Smooth muscle cell (in vitro differentiated cells): ENCODE results near the gene TSPAN31. TPM values are rescaled to one million over a fixed set of nuclear protein-coding genes. Genes with fewer than 3 reads are reported as not detected.
"Not testable (repeated sequence)": the region's sequence is repeated elsewhere in the genome, so short reads cannot be mapped to it uniquely, and the experiment has no call there.

Source experiments
- DNase-seq: peaks from one replicate; lab custom pipeline; 2025; ENCODE audit not compliant: unreplicated experiment; lab: John Stamatoyannopoulos, UW
- H2AFZ ChIP-seq: fragments of 200-600 bp; sonication (generic); 2 replicates; pipeline ENCODE4 v1.6.0; 2016; ENCODE audit warnings: antibody characterized with exemption, low read depth, mild to moderate bottlenecking
- H3F3A ChIP-seq: fragments of 200-600 bp; sonication (generic); 2 replicates; pipeline ENCODE4 v1.6.0; 2017; ENCODE audit warnings: antibody characterized with exemption, low read depth
- H3K27ac ChIP-seq: fragments of 200-600 bp; sonication (generic); 2 replicates; pipeline ENCODE4 v1.5.1; 2016; ENCODE audit warnings: low read depth, mild to moderate bottlenecking
- H3K27me3 ChIP-seq: fragments of 200-600 bp; sonication (generic); 2 replicates; pipeline ENCODE4 v1.6.1; 2016; ENCODE audit warnings: low read depth, mild to moderate bottlenecking
- H3K36me3 ChIP-seq: fragments of 200-600 bp; sonication (generic); 2 replicates; pipeline ENCODE4 v1.5.1; 2016; ENCODE audit warnings: low read depth
- H3K4me1 ChIP-seq: fragments of 200-600 bp; sonication (generic); 2 replicates; pipeline ENCODE4 v1.5.1; 2016; ENCODE audit warnings: low read depth
- H3K4me2 ChIP-seq: fragments of 200-600 bp; sonication (generic); 2 replicates; pipeline ENCODE4 v1.6.0; 2016; ENCODE audit warnings: mild to moderate bottlenecking
- H3K4me3 ChIP-seq: fragments of 200-600 bp; sonication (generic); 2 replicates; pipeline ENCODE4 v1.5.1; 2016; ENCODE audit warnings: mild to moderate bottlenecking
- H3K79me2 ChIP-seq: fragments of 200-600 bp; sonication (generic); 2 replicates; pipeline ENCODE4 v1.6.0; 2016; ENCODE audit warnings: low read depth, mild to moderate bottlenecking
- H3K9ac ChIP-seq: fragments of 200-600 bp; sonication (generic); 2 replicates; pipeline ENCODE4 v1.6.0; 2016; ENCODE audit warnings: low read depth
- H3K9me3 ChIP-seq: fragments of 200-600 bp; sonication (generic); replicated peaks from 2 replicates; pipeline ENCODE4 v1.5.1; 2016; ENCODE audit warnings: low read depth
- H4K20me1 ChIP-seq: fragments of 200-600 bp; sonication (generic); 2 replicates; pipeline ENCODE4 v1.6.0; 2016; ENCODE audit warnings: low read depth
- WGBS: methylation state at CpG from one replicate; pipeline ENCODE4 v1.1.7; 2016; ENCODE audit warnings: low lambda C conversion rate; 5-methylcytosine and 5-hydroxymethylcytosine counted together
- polyA plus RNA-seq: library from polyadenylated mRNA; unstranded; fragments of >200 nt; fragmentation: Nextera tagmentation; extraction: Ambion mirVana; gene quantifications from 2 replicates; pipeline ENCODE4 v1.2.1, GENCODE V29; 2016
- total RNA-seq: library from RNA; depleted of rRNA; stranded (reverse); fragments of >200 nt; gene quantifications from 2 replicates; pipeline ENCODE4 v1.2.3, GENCODE V29; 2014
- TF ChIP-seq, protein P1 (sequence below): fragments of 200-600 bp; sonication (generic); IDR thresholded peaks from 2 replicates; pipeline ENCODE4 v1.5.1; 2017; ENCODE audit warnings: borderline replicate concordance, mild to moderate bottlenecking, antibody characterized with exemption; ENCODE audit not compliant: insufficient read depth, poor library complexity, severe bottlenecking

Gene TSPAN31
- total and polyA plus RNA-seq, 2 experiments from 2014 or later, result 55.1 to 68.0 TPM

DNA sequence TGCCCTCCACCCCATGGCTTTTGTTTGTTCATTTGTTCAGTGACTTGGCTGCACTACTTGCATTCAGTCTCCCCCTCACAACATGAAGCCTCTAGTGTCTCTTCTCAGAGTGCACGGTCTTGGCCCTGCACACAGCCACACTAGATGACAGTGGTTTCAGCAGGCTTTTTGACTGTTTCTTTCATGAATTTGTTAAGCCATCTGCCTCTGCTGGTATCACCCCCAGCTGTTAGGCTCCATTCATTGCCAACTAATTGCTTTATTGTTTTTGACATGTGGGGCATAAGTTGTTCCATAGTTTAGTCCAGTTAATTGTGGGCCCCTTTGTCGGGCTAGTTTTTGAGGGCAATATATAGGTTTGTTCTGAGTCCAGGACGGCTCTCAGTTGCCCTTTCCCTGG, 32.1 kb upstream of the TSPAN31 start:
- WGBS, result 96% methylated on average over 3 of the region's 3 CpGs
- Histone ChIP-seq H3K79me2 (no peaks in the 10 kb centered on the region), H3K9ac (no peak overlapping the region), H3F3A (no peaks in the 10 kb centered on the region), H4K20me1 (no peaks in the 10 kb centered on the region), H3K27me3 (no peaks in the 10 kb centered on the region), H3K4me1 (no peaks in the 10 kb centered on the region), H2AFZ (no peak overlapping the region), H3K36me3 (no peaks in the 10 kb centered on the region), H3K27ac (no peak overlapping the region), H3K4me2 (no peak overlapping the region), H3K9me3 (no peaks in the 10 kb centered on the region), H3K4me3 (no peak overlapping the region)
- DNase-seq, result no peak
- TF ChIP-seq, protein P1, sequence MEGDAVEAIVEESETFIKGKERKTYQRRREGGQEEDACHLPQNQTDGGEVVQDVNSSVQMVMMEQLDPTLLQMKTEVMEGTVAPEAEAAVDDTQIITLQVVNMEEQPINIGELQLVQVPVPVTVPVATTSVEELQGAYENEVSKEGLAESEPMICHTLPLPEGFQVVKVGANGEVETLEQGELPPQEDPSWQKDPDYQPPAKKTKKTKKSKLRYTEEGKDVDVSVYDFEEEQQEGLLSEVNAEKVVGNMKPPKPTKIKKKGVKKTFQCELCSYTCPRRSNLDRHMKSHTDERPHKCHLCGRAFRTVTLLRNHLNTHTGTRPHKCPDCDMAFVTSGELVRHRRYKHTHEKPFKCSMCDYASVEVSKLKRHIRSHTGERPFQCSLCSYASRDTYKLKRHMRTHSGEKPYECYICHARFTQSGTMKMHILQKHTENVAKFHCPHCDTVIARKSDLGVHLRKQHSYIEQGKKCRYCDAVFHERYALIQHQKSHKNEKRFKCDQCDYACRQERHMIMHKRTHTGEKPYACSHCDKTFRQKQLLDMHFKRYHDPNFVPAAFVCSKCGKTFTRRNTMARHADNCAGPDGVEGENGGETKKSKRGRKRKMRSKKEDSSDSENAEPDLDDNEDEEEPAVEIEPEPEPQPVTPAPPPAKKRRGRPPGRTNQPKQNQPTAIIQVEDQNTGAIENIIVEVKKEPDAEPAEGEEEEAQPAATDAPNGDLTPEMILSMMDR, result no peak

DNA sequence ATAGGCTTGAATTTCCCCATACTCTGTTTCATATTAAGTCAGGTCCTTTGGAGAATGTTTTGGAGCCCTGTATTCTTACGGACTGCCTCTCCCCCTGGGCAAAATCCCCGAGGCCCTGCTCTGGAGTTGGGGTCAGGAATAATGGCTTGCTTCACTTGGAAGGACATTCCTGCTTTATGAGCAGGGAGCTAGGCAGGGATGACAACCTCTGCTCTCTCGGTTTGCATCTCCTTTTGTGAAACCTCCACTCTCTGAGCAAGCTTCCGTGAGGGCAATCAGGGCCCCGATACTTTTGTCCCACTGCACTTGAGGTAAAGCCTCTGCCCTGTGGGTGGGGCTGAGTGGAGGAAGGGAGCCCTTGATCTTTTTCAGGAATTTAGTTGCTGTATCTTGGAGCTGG, 31.6 kb upstream of the TSPAN31 start:
- DNase-seq, result no peak
- Histone ChIP-seq H3F3A (no peaks in the 10 kb centered on the region), H3K36me3 (no peaks in the 10 kb centered on the region), H3K4me2 (no peak overlapping the region), H4K20me1 (no peaks in the 10 kb centered on the region), H3K27me3 (no peaks in the 10 kb centered on the region), H3K9me3 (no peaks in the 10 kb centered on the region), H3K4me1 (no peaks in the 10 kb centered on the region), H3K27ac (no peak overlapping the region), H3K4me3 (no peak overlapping the region), H3K9ac (no peak overlapping the region), H2AFZ (no peak overlapping the region), H3K79me2 (no peaks in the 10 kb centered on the region)
- TF ChIP-seq, protein P1, result no peak
- 90% methylated on average over 5 of the region's 5 CpGs for WGBS

GRCh38 chr12:57715036-57715748, 29.6 kb upstream of the TSPAN31 start:
- H3K36me3 ChIP-seq, H3K4me3 ChIP-seq, H2AFZ ChIP-seq, H4K20me1 ChIP-seq, DNase-seq, H3K27ac ChIP-seq, H3K4me2 ChIP-seq, H3K27me3 ChIP-seq, H3K79me2 ChIP-seq, H3K4me1 ChIP-seq, H3F3A ChIP-seq, H3K9me3 ChIP-seq, H3K9ac ChIP-seq: not testable (repeated sequence)
- WGBS, result 96% methylated on average over 6 of the region's 6 CpGs

- Histone ChIP-seq H3K36me3 (no peaks in the 10 kb centered on the region), H3K4me2 (no peak overlapping the region), H3K9me3 (no peaks in the 10 kb centered on the region), H4K20me1 (no peaks in the 10 kb centered on the region), H3K27ac (no peak overlapping the region), H3K27me3 (no peaks in the 10 kb centered on the region), H3K4me1 (no peaks in the 10 kb centered on the region), H3K79me2 (no peaks in the 10 kb centered on the region), H2AFZ (no peak overlapping the region), H3K9ac (no peak overlapping the region), H3F3A (no peaks in the 10 kb centered on the region), H3K4me3 (no peak overlapping the region)
- WGBS, result 96% methylated on average over 12 of the region's 12 CpGs
- TF ChIP-seq, protein P1, result no peak
- no peak for DNase-seq
Observed at GRCh38 chr12:57715786-57716185, 29.1 kb upstream of the TSPAN31 start.
